Measurements from ENCODE around the gene EGFLAM.

DNA sequence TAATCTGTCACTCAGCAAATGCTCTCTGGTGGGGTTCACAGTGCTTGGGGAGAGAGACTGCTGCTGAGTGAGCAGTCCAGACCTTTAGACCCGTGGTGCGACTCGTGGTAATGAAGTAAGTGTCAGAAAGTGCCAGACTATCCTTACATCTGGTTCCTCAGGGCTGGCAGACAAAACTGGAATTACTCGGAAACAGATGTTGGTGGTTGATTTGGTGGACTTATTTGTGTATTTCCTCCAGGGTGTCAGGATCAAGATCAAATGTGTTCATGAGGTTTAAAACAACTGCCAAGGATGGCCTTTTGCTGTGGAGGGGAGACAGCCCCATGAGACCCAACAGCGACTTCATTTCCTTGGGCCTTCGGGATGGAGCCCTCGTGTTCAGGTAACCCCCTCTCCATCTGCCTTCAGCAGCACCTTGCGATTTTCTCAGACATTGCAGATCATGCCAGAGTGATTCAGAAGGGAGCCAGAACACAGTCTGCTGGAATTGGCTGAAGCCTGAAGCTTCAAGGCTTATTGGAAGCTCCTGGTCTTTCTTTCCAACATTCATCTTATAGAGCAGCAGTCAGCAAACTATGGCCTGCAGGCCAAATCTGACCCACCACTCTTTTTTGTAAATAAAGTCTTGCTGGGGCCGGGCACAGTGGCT lies 192.8 kb downstream of the EGFLAM start:
- TF ChIP-seq CTCF (IDR thresholded peaks at IDR 0.05) (no peak), POLR2A (IDR thresholded peaks at IDR 0.05) (no peak)

Data from testis (tissue), 2 donors.